Transverse colon (tissue), 4 donors: ENCODE results near the gene TXNRD3.

Experiments
- EP300 ChIP-seq: sonication (generic); formaldehyde crosslinking; IDR thresholded peaks from one replicate; pipeline ENCODE4 v1.6.1; 2017; ENCODE audit warnings: antibody characterized with exemption, low read depth
- POLR2A ChIP-seq: fragments of 450-650 bp; IDR thresholded peaks from one replicate; pipeline ENCODE4 v1.6.1; 2016; ENCODE audit warnings: antibody characterized with exemption, mild to moderate bottlenecking, moderate library complexity
- POLR2AphosphoS5 ChIP-seq, 3 donors: sonication (generic); formaldehyde crosslinking; IDR thresholded peaks; one replicate each; pipeline ENCODE4 v1.6.1; 2016; ENCODE audit warnings: antibody characterized with exemption in 3 of 3
- TF ChIP-seq, protein P1 (sequence below), 5 experiments: fragments of 200-600 bp in 3 of 5; fragments of 450-650 bp in 2 of 5; sonication (generic) in 3 of 5; IDR thresholded peaks; 1 replicate in 2 of 5; 2 replicates in 3 of 5; pipeline ENCODE4 v1.5.1; 2016 to 2017; ENCODE audit warnings: antibody characterized with exemption in 5 of 5, inconsistent platforms in 3 of 5, mild to moderate bottlenecking in 2 of 5, moderate library complexity in 1 of 5

DNA sequence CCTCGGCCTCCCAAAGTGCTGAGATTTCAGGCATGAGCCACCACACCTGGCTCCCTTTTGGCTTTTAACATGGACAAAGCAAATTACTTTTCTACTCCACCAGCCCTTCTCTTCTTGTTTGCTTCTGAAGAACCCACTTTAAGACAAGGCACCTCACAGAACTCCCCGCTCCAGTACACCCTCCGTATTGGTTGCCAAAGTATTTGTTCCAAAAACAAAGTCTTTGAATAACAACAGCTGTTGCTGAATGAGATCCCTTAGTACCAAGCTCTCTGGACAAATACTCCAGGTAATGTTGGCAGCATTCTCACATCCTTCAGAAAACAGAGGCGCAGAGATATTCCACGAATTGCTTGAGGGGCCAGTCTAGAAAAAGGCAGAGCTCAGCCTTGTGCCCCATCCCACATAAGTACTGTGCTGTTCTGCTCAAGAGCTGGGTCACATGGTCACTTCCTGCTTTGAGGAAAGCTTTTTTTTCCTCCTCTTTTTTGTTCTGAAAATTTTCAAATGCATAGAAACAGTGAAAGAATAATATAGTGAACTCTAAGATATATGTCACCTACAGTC, 41.9 kb upstream of the TXNRD3 start:
- no peak for TF ChIP-seq POLR2A
- TF ChIP-seq, protein P1, sequence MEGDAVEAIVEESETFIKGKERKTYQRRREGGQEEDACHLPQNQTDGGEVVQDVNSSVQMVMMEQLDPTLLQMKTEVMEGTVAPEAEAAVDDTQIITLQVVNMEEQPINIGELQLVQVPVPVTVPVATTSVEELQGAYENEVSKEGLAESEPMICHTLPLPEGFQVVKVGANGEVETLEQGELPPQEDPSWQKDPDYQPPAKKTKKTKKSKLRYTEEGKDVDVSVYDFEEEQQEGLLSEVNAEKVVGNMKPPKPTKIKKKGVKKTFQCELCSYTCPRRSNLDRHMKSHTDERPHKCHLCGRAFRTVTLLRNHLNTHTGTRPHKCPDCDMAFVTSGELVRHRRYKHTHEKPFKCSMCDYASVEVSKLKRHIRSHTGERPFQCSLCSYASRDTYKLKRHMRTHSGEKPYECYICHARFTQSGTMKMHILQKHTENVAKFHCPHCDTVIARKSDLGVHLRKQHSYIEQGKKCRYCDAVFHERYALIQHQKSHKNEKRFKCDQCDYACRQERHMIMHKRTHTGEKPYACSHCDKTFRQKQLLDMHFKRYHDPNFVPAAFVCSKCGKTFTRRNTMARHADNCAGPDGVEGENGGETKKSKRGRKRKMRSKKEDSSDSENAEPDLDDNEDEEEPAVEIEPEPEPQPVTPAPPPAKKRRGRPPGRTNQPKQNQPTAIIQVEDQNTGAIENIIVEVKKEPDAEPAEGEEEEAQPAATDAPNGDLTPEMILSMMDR (IDR thresholded peaks at IDR 0.05): no peak
- no peak for TF ChIP-seq POLR2AphosphoS5 (IDR thresholded peaks at IDR 0.05)
- TF ChIP-seq EP300: no peak
